Epidermal melanocyte (primary cell): ENCODE results near the gene TRAF3IP1.
"Not testable (repeated sequence)": the region's sequence is repeated elsewhere in the genome, so short reads cannot be mapped to it uniquely, and the experiment has no call there.

Experiments used
- DNase-seq: peaks from one replicate; pipeline ENCODE4 v3.0.0; 2011; ENCODE audit warnings: low spot score; ENCODE audit not compliant: insufficient read length

TRAF3IP1 gene

GRCh38 chr2:238339395-238339780, 19.1 kb downstream of the TRAF3IP1 start:
- no peak for DNase-seq

GRCh38 chr2:238339814-238340213, 19.5 kb downstream of the TRAF3IP1 start:
- no peak for DNase-seq

- DNase-seq: no peak
Observed at GRCh38 chr2:238341536-238341935, 21.2 kb downstream of the TRAF3IP1 start.

GRCh38 chr2:238344035-238344434, 23.7 kb downstream of the TRAF3IP1 start:
- no peak for DNase-seq

GRCh38 chr2:238344517-238344916, 24.2 kb downstream of the TRAF3IP1 start:
- DNase-seq: no peak

GRCh38 chr2:238345297-238345968, 25.1 kb downstream of the TRAF3IP1 start:
- DNase-seq: no peak

GRCh38 chr2:238346544-238346943, 26.2 kb downstream of the TRAF3IP1 start:
- no peak for DNase-seq

GRCh38 chr2:238350150-238350897, 30.0 kb downstream of the TRAF3IP1 start:
- DNase-seq: no peak

GRCh38 chr2:238351315-238351714, 31.0 kb downstream of the TRAF3IP1 start:
- no peak for DNase-seq

- DNase-seq: no peak
Observed at GRCh38 chr2:238352361-238352760, 32.0 kb downstream of the TRAF3IP1 start.

GRCh38 chr2:238358769-238359168, 38.5 kb downstream of the TRAF3IP1 start:
- no peak for DNase-seq

GRCh38 chr2:238359403-238359802, 39.1 kb downstream of the TRAF3IP1 start:
- DNase-seq: no peak

GRCh38 chr2:238361877-238362276, 41.6 kb downstream of the TRAF3IP1 start:
- DNase-seq: no peak

- no peak for DNase-seq
Observed at GRCh38 chr2:238362626-238363025, 42.3 kb downstream of the TRAF3IP1 start.

GRCh38 chr2:238369591-238370040, 49.3 kb downstream of the TRAF3IP1 start:
- no peak for DNase-seq

GRCh38 chr2:238370094-238370822, 49.9 kb downstream of the TRAF3IP1 start:
- no peak for DNase-seq

GRCh38 chr2:238370823-238371372, 50.6 kb downstream of the TRAF3IP1 start:
- no peak for DNase-seq

GRCh38 chr2:238372277-238372676, 52.0 kb downstream of the TRAF3IP1 start:
- not testable (repeated sequence) for DNase-seq

GRCh38 chr2:238376884-238377391, 56.6 kb downstream of the TRAF3IP1 start:
- no peak for DNase-seq

GRCh38 chr2:238378230-238379095, 58.1 kb downstream of the TRAF3IP1 start:
- no peak for DNase-seq
